HG02798 (cell line): ENCODE data around the gene DNAH11.
A peak's percentile ranks its signal among the peaks of the same experiment; 100 is the strongest.
"Not testable (repeated sequence)": the region's sequence is repeated elsewhere in the genome, so short reads cannot be mapped to it uniquely, and the experiment has no call there.

Source experiments
- ATAC-seq: cut with Tn5 transposase; IDR thresholded peaks from one replicate; pipeline ENCODE4 v1.9.1; 2021; ENCODE audit warnings: mild to moderate bottlenecking; ENCODE audit not compliant: unreplicated experiment, poor library complexity

The DNAH11 gene

DNA sequence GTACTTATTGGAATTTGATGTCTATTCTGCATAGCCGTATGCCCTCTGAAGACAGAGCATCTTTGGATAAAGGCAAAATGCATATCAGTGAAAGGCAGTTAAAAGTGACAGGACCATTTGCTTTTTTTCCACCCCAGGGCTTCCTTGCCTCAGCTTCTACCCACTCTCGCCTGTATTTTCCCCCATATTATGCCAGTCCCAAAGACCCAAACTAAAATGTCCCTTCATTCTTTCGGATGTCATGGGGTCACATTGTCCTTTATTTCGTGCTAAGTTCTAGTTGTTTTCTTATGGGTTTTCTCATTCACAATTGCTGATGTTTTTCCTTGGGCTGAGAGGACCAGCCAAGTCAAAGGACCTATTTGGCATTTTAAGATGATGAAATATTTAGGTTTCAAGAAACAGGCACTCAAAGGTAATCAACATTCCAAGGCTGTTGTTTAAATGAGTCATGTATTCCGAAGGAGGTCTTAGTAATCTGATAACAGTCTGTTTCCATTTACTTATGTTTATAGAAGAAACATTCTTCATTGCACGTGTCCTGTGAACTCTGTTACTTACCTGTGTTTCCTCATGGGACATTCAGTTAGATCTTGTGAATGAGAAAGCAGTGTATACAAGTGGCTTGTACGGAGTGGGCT is 74.1 kb downstream of the DNAH11 start:
- no peak for ATAC-seq

GRCh38 chr7:21617513-21617912 is 74.7 kb downstream of the DNAH11 start:
- no peak for ATAC-seq

- ATAC-seq: no peak
These were observed 75.1 kb downstream of the DNAH11 start for GRCh38 chr7:21617916-21618390.

- no peak for ATAC-seq
These were observed 75.9 kb downstream of the DNAH11 start for GRCh38 chr7:21618706-21619105.

DNA sequence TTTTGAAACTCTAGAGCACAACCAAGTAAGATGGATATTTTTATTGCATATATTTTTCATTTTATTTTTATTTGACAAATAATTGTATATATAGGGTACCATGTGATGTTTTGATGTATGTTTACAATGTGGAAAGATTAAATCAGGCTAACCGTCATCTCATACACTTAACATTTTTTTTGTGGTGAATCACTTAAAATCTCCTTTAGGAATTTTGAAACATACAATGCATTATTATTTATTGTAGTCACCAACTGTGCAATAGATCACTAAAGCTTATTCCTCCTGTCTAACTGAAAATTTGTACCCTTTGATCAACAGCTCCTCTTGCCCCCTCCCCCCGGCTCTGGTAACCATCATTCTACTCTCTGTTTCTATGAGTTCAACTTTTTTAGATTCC is 77.2 kb downstream of the DNAH11 start:
- no peak for ATAC-seq

- no peak for ATAC-seq
These were observed 81.5 kb downstream of the DNAH11 start for GRCh38 chr7:21624320-21624719.

DNA sequence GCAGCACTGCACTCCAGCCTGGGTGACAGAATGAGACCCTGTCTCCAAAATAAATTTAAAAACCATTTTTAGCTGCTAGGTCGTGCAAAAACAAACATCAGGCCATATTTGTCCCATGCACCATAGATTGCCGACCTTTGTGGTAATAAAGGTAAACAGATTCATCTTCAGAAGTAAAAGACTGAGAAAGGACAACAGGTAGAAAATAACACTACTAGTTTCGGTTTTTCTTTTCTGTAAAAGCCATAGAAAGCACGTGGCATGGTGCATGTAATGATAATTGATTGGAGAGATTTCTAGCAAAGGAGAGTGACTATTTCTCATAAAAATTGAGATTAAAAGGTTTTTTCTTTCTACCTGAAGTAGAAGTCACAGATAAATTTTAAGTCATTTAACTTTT is 93.9 kb downstream of the DNAH11 start:
- no peak for ATAC-seq

GRCh38 chr7:21639206-21639868 is 96.5 kb downstream of the DNAH11 start:
- ATAC-seq: no peak

GRCh38 chr7:21640105-21640504 is 97.3 kb downstream of the DNAH11 start:
- no peak for ATAC-seq

GRCh38 chr7:21641546-21641945 is 98.7 kb downstream of the DNAH11 start:
- ATAC-seq: no peak

DNA sequence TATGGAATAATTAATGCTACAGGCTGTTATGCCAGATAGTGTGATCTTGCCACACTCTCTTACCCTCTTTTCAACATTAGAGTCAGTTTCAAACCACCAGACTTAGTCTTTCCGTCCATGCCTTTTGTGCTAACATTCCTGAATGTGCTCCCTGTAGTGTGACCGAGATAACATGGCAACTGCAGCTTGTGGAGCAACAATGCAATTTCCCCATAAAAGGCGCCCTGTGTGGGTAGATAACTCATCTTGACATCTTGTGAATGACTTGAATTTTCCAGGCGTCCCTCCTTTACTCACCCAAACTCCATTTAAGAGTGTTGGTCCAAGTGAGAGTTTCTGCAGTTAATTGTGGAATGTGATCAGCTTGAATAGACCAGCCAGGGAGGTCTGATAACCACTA is 99.6 kb downstream of the DNAH11 start:
- ATAC-seq: no peak

DNA sequence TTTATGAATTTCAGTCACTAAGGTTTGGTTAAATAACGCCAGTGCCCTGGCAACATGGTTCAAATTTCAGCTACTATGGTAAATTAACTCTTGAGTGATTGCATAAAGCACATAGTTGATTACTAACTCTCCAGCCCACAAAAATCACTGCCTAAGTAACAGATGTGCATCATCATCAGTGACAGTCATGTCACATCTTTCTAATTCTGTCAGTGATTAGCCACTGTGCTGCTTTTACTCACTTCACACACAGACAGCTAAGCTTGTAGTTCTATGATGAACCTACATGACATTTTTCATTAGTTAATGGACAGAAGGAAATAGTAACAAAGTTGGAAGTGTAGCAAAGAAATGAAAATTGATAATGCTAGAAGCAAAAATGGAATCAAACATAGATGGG is 108.9 kb downstream of the DNAH11 start:
- no peak for ATAC-seq

DNA sequence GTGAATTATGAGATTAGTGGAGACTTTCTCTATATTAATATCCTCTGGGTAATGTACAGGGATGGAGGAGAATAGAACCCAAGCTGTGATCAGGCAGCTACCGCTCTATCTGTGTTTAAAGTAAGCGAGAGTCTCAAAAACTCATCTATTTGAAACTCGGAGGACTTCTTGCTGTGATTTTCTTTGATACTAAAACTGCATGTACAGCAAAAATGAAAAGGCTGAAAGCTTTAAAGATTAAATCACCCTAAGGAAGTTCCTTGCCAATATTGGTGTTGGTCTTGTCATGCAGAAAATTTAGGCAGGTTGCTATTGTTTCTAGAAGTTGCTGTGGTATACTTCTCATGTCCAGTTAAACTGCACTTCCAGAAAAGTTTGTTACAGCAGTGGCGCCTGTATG is 110.8 kb downstream of the DNAH11 start:
- ATAC-seq: no peak

DNA sequence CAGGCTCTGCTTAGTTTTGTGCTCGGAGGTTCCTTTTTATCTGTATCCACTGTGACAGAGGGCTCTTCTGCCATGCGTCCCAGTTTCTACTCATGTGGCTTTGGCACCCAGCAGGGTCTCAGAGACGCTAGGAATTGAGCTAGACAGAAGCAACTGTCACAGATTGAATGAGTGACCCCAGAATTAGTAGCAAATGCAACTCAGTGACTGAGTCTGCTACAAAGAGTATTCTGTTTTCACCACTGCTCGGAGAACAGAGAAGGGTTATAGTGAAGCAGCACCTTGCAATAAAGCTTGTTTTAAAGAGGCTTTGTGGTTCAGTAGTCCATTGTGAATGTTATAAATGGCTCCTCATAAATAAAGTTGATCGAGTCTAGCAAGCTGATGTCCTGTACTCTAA is 113.2 kb downstream of the DNAH11 start:
- no peak for ATAC-seq

DNA sequence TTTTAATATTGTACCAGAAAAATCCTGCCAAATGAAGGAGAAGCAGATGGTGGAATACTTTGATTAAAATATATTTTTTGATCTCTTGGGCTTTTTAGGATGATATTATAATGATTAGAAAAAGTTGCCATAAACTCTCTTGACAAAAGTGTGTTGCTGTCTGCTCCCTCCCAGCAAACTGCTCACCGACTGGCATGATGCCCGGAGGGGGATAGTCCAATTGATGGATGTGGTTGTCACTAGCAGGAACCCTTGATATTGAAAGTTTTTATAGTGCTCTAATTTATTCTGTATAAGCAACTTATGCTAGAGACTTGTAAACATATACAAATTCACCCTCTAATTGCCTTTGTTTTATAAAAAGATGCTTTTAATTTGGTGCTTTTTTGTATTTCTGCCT is 114.0 kb downstream of the DNAH11 start:
- ATAC-seq: no peak

DNA sequence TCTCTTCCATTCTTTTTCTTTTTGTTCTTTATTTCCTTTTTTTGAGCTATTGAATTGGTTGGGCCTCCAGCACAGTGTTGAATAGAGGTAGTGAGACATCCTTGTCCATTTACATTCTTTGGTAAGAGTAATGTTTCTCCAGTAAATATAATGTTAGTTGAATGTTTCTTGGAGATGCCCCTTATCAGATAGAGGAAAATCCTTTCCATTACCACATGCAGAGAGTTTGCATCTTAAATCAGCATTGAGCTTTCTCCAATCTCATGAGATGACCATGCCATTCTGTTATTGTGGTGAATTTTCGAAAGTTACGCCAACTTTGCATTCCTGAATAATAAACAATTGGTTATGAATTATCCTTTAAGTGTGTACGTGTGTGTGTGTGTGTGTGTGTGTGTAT is 127.7 kb downstream of the DNAH11 start:
- ATAC-seq: no peak

DNA sequence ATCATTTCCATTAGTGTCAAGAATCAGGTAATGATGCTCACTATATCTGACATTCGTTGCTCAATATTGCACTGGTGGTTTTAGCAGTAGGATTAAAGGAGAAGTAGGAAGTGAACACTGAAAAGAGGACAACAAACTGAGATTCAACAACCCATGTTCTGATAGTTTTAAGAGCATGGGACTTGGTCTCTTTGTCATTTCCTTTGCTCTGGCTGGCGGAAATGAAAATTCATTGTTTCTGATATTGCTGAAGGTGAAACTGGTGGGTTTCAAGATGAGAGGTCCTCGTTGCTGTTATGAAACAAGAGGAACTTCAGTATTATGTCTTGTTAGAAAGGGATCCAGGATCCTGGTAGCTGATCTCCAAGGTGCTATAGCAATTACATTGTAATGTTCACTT is 129.0 kb downstream of the DNAH11 start:
- peak; percentile 59 for ATAC-seq

DNA sequence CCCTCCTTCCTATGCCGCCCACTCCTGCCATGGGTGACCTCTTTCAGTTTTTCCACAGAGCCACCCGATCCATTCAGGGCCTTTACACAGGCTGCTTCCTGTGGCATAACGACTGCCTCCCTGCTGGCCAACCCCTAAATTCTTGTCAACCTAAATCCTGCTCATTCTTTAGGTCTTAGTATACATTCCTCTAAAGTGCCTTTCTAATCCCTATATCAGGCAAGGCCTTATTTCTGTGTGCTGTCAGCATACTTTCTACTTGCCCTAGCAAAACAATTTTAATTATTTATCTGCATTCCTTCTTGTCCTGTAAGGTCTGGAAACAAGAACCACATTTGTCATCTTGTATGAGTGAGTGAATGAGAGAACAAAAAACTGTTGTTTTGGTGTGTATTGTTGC is 132.4 kb downstream of the DNAH11 start:
- no peak for ATAC-seq

- ATAC-seq: no peak
These were observed 147.9 kb downstream of the DNAH11 start for GRCh38 chr7:21690705-21691104.

GRCh38 chr7:21691146-21691545 is 148.3 kb downstream of the DNAH11 start:
- ATAC-seq: not testable (repeated sequence)

- ATAC-seq: not testable (repeated sequence)
These were observed 157.7 kb downstream of the DNAH11 start for GRCh38 chr7:21700587-21700986.

- ATAC-seq: no peak
These were observed 159.5 kb downstream of the DNAH11 start for GRCh38 chr7:21702303-21702702.
